ENCODE measurements around the gene DCBLD2. TPM values are rescaled to one million over a fixed set of nuclear protein-coding genes. Genes with fewer than 3 reads are reported as not detected.

The DCBLD2 gene
- total RNA-seq, 1 experiment from 2014 or later, result 178 TPM

DNA sequence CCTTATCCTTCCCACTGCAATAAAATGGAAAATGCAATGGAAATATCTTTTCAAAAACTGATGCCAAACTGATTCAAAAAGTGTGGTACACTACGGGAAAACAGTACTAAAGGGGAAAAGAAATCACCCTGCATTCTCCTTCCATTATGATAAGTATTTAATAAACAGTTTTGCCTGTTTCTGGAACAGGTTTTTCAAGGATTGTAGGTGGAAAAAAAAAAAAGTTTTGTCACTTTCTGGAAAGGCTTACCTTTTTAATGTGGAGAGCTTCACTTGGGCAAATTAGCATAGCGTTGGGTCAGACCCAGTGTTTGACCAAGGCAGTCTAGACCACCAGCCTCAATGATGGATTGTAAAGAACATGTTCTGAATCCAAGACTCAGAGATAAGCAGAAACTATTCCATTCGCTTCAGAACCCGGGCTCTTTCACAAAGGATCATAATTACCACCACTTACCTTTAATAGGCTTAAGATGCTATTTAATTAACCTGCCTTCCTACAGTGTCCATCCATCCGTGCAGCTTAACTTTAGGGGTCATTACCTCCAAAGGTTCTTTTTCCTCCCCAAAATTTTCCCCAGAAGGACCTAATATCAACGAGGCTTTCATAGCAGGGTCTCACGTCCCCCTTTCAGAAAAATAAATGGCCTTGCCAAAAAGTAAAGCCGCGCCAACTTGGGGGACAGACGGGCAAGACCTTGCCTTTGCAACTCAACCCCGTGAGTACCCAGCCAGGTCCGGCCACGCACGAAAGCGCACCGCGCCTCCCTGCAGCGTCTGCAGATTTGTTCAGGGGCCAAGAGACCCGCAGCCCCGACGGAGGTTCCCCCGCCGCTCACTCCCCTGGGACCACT lies 1.0 kb downstream of the DCBLD2 start:
- TSS peak; percentile 38 for BruUV-seq (replicated peaks)
- no peaks in the 10 kb centered on the region for H3K27me3 Mint-ChIP-seq (ENCODE audit: unreplicated experiment)
- intact Hi-C loops (cut with micrococcal nuclease; ENCODE audit: unreplicated experiment), result loop anchor here (5.0 kb wide), 1 partner anchor 83 kb away; no protein-coding TSS in a partner anchor
- peaks cover 32% of the 10 kb centered on the region for H3K4me1 Mint-ChIP-seq (ENCODE audit: low read depth, unreplicated experiment)
- H3K27ac Mint-ChIP-seq (ENCODE audit: unreplicated experiment), result peak overlapping the region; percentile 64
- peak overlapping the region; percentile 86 for H3K4me3 Mint-ChIP-seq (ENCODE audit: low read depth, unreplicated experiment)
- peak; percentile 32 for DNase-seq
- CTCF ChIA-PET, result no interaction called here
- H3K36me3 Mint-ChIP-seq (ENCODE audit: insufficient read depth, unreplicated experiment), result peaks cover 68% of the 10 kb centered on the region
- H3K9me3 Mint-ChIP-seq (ENCODE audit: low read depth, unreplicated experiment), result no peaks in the 10 kb centered on the region
- TF ChIP-seq, protein P1, sequence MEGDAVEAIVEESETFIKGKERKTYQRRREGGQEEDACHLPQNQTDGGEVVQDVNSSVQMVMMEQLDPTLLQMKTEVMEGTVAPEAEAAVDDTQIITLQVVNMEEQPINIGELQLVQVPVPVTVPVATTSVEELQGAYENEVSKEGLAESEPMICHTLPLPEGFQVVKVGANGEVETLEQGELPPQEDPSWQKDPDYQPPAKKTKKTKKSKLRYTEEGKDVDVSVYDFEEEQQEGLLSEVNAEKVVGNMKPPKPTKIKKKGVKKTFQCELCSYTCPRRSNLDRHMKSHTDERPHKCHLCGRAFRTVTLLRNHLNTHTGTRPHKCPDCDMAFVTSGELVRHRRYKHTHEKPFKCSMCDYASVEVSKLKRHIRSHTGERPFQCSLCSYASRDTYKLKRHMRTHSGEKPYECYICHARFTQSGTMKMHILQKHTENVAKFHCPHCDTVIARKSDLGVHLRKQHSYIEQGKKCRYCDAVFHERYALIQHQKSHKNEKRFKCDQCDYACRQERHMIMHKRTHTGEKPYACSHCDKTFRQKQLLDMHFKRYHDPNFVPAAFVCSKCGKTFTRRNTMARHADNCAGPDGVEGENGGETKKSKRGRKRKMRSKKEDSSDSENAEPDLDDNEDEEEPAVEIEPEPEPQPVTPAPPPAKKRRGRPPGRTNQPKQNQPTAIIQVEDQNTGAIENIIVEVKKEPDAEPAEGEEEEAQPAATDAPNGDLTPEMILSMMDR (IDR thresholded peaks at IDR 0.05; ENCODE audit: unreplicated experiment), result no peak

DNA sequence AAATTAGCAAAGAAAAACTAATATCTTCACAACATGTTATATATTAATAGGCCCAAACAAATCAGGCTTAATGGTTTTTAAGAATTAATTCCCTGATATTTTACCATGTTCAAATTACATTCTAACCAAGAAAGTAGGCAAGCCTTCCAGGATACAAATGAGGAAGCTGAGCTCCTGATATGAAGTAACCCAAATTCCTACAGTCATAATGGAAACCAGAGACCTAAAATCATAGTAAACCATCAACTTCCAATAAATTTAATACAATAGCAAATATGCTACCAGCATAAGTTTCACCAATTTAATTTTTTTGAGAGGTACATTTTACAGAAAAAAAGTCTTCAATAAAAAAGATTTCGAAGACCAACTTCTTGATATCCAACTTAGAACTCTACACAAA lies 3.8 kb downstream of the DCBLD2 start:
- intact Hi-C loops (cut with micrococcal nuclease; ENCODE audit: unreplicated experiment), result loop anchor here (2.0 to 5.0 kb wide), 2 partner anchors 65 to 83 kb away; no protein-coding TSS in a partner anchor
- no peaks in the 10 kb centered on the region for H3K27me3 Mint-ChIP-seq (ENCODE audit: unreplicated experiment)
- no peaks in the 10 kb centered on the region for H3K9me3 Mint-ChIP-seq (ENCODE audit: low read depth, unreplicated experiment)
- H3K36me3 Mint-ChIP-seq (ENCODE audit: insufficient read depth, unreplicated experiment), result peaks cover 87% of the 10 kb centered on the region
- DNase-seq, result no peak
- CTCF ChIA-PET, result interaction anchor here (1.0 kb wide), 1 partner anchor 97 kb away, joined by 3 read pairs; no protein-coding TSS in a partner anchor
- BruUV-seq (replicated peaks), result no TSS peak
- peak overlapping the region; percentile 61 for H3K27ac Mint-ChIP-seq (ENCODE audit: unreplicated experiment)
- TF ChIP-seq, protein P1 (IDR thresholded peaks at IDR 0.05; ENCODE audit: unreplicated experiment), result no peak
- H3K4me3 Mint-ChIP-seq (ENCODE audit: low read depth, unreplicated experiment), result peak overlapping the region; percentile 86
- H3K4me1 Mint-ChIP-seq (ENCODE audit: low read depth, unreplicated experiment), result peaks cover 34% of the 10 kb centered on the region

- peak overlapping the region; percentile 53 for H3K27ac Mint-ChIP-seq (ENCODE audit: unreplicated experiment)
- H3K4me1 Mint-ChIP-seq (ENCODE audit: low read depth, unreplicated experiment), result peaks cover 26% of the 10 kb centered on the region
- CTCF ChIA-PET, result interaction anchor here (0.5 kb wide), 1 partner anchor 24 kb away, joined by 3 read pairs; no protein-coding TSS in a partner anchor
- BruUV-seq (replicated peaks), result no TSS peak
- TF ChIP-seq, protein P1 (IDR thresholded peaks at IDR 0.05; ENCODE audit: unreplicated experiment), result no peak
- H3K36me3 Mint-ChIP-seq (ENCODE audit: insufficient read depth, unreplicated experiment), result peaks cover 68% of the 10 kb centered on the region
- DNase-seq, result no peak
- no peaks in the 10 kb centered on the region for H3K9me3 Mint-ChIP-seq (ENCODE audit: low read depth, unreplicated experiment)
- no peaks in the 10 kb centered on the region for H3K27me3 Mint-ChIP-seq (ENCODE audit: unreplicated experiment)
- intact Hi-C loops (cut with micrococcal nuclease; ENCODE audit: unreplicated experiment), result loop anchor here (5.0 kb wide), 2 partner anchors 67 to 68 kb away; no protein-coding TSS in a partner anchor
- H3K4me3 Mint-ChIP-seq (ENCODE audit: low read depth, unreplicated experiment), result no peak overlapping the region
Measured at GRCh38 chr3:98894791-98895576, 6.5 kb downstream of the DCBLD2 start.

GRCh38 chr3:98893740-98894139 lies 7.8 kb downstream of the DCBLD2 start:
- intact Hi-C loops (cut with micrococcal nuclease; ENCODE audit: unreplicated experiment), result loop anchor here (5.0 kb wide), 1 partner anchor 66 kb away; no protein-coding TSS in a partner anchor
- TF ChIP-seq, protein P1 (IDR thresholded peaks at IDR 0.05; ENCODE audit: unreplicated experiment), result no peak
- Mint-ChIP-seq H3K4me3 (ENCODE audit: low read depth, unreplicated experiment) (no peak overlapping the region), H3K27me3 (ENCODE audit: unreplicated experiment) (no peaks in the 10 kb centered on the region), H3K9me3 (ENCODE audit: low read depth, unreplicated experiment) (no peaks in the 10 kb centered on the region), H3K36me3 (ENCODE audit: insufficient read depth, unreplicated experiment) (peaks cover 59% of the 10 kb centered on the region), H3K27ac (ENCODE audit: unreplicated experiment) (peak overlapping the region; percentile 53), H3K4me1 (ENCODE audit: low read depth, unreplicated experiment) (peaks cover 26% of the 10 kb centered on the region)
- CTCF ChIA-PET, result interaction anchor here (0.7 kb wide), 1 partner anchor 130 kb away, joined by 5 read pairs; no protein-coding TSS in a partner anchor
- BruUV-seq (replicated peaks), result no TSS peak
- no peak for DNase-seq

All from Calu3 (cell line).